Lower leg skin (tissue), 4 donors: ENCODE results near the gene HDAC4. TPM values are rescaled to one million over a fixed set of nuclear protein-coding genes. Genes with fewer than 3 reads are reported as not detected.
A peak's percentile ranks its signal among the peaks of the same experiment; 100 is the strongest.

Experiments used
- DNase-seq, 2 donors: peaks; one replicate each; pipeline ENCODE4 v3.0.0-alpha.2; 2019; ENCODE audit warnings: low spot score in 2 of 2
- H3K4me3 ChIP-seq: fragments of 200-600 bp; sonication (generic); 2 replicates; pipeline ENCODE4 v1.5.1; 2017; ENCODE audit warnings: mild to moderate bottlenecking, low read depth; ENCODE audit not compliant: poor library complexity, severe bottlenecking
- POLR2A ChIP-seq, 2 donors: fragments of 450-650 bp; IDR thresholded peaks; one replicate each; pipeline ENCODE4 v1.6.1; 2016 to 2017; ENCODE audit warnings: antibody characterized with exemption in 2 of 2, mild to moderate bottlenecking in 1 of 2, moderate library complexity in 1 of 2
- WGBS, 2 donors: methylation state at CpG; one replicate each; pipeline ENCODE4 v1.1.5; 2018; 5-methylcytosine and 5-hydroxymethylcytosine counted together
- intact Hi-C: fragments of 100-400 bp; cut with DNase I; formaldehyde crosslinking; loops from one replicate; pipeline ENCODE4 v1.15.0; 2023; ENCODE audit warnings: low total_unique reads
- total RNA-seq, 4 donors: library from RNA; depleted of rRNA; stranded (reverse); fragments of >200 nt; gene quantifications; one replicate each; pipeline ENCODE4 v1.1.0, GENCODE V29; 2016
- TF ChIP-seq, protein P1 (sequence below), 3 donors: fragments of 450-650 bp; IDR thresholded peaks; one replicate each; pipeline ENCODE4 v1.5.1; 2016; ENCODE audit warnings: antibody characterized with exemption in 3 of 3, mild to moderate bottlenecking in 3 of 3, moderate library complexity in 2 of 3

The HDAC4 gene
- total RNA-seq, 4 donors from 2014 or later, result 27.4 to 85.5 (median 57.9) TPM

- peak in 1 of 2 donors; percentile 72 for DNase-seq
- intact Hi-C loops, result no loop called here
- TF ChIP-seq, protein P1, sequence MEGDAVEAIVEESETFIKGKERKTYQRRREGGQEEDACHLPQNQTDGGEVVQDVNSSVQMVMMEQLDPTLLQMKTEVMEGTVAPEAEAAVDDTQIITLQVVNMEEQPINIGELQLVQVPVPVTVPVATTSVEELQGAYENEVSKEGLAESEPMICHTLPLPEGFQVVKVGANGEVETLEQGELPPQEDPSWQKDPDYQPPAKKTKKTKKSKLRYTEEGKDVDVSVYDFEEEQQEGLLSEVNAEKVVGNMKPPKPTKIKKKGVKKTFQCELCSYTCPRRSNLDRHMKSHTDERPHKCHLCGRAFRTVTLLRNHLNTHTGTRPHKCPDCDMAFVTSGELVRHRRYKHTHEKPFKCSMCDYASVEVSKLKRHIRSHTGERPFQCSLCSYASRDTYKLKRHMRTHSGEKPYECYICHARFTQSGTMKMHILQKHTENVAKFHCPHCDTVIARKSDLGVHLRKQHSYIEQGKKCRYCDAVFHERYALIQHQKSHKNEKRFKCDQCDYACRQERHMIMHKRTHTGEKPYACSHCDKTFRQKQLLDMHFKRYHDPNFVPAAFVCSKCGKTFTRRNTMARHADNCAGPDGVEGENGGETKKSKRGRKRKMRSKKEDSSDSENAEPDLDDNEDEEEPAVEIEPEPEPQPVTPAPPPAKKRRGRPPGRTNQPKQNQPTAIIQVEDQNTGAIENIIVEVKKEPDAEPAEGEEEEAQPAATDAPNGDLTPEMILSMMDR (IDR thresholded peaks at IDR 0.05), result no peak
- no peak for TF ChIP-seq POLR2A (IDR thresholded peaks at IDR 0.05)
- WGBS, 2 donors, result 96 to 99% methylated on average over 8 of the region's 8 CpGs
- H3K4me3 ChIP-seq, result no peak overlapping the region
Measured at GRCh38 chr2:239443102-239443620, 42.3 kb upstream of the HDAC4 start.

DNA sequence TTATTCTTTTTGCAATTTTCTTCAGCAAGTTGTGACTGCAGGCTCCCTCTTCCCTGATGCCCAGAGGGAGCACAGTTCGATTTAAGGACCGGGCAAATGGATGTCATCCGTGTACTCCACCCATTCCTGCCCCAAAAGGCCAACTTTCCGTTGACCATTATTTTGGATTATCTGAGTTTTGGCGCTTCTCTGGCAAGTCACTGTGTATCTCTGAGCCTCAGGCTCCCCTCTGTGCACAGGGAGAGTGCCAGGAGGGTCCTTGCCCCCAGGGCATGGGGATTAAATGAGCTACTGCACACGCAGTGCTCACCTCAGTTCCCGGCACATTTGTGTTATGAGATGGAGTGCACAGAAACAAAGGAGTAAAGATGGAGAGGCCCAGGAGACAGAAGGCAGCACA is 41.4 kb upstream of the HDAC4 start:
- intact Hi-C loops, result no loop called here
- WGBS, 2 donors, result 92% methylated on average over 7 of the region's 7 CpGs
- DNase-seq, result peak in 1 of 2 donors; percentile 66
- H3K4me3 ChIP-seq, result no peak overlapping the region
- TF ChIP-seq, protein P1 (IDR thresholded peaks at IDR 0.05), result no peak
- TF ChIP-seq POLR2A (IDR thresholded peaks at IDR 0.05), result no peak

DNA sequence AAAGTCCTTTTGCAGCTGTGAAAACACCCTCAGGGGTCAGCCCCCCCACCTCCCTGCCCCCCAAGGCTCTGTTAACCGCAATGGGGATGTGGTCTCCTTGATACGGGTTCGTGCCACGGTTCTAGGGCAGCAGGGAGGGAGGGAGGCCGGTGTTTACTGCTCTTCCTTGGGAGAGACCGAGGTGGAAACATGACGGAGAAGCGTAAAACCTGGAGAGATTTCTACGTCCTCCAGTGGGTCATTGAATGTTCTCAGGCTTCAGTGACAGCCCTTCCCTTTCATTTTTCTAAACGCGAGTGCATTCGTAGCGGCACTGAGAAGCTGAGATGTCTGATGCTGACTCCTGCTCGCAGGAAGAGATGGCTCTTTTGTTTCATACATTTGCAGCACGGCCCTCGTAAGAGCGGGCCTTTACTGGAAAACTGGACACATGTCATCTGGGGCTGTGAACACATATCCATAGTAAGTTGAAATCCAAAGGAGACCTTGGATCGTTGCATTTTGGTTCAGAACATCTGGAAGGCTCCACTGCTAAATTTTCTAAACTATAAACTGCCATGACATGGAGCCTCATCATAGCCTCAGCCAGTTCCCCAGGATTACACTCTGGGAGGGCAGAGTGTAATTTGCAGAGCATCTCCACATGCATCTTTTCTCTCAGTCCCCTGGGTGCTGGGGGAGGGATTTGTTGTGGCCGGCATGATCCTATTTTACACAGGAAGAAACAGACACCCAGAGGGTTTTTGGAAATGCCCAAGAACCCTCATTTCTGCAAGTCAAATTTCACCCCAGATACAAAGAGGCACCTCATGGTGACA is 40.6 kb upstream of the HDAC4 start:
- WGBS, 2 donors, result 67 to 77% methylated on average over 19 of the region's 19 CpGs
- TF ChIP-seq POLR2A (IDR thresholded peaks at IDR 0.05), result no peak
- TF ChIP-seq, protein P1 (IDR thresholded peaks at IDR 0.05), result no peak
- no peak overlapping the region for H3K4me3 ChIP-seq
- peak in 1 of 2 donors; percentile 39 for DNase-seq
- intact Hi-C loops, result no loop called here

- no peak overlapping the region for H3K4me3 ChIP-seq
- DNase-seq, result peak in 1 of 2 donors; percentile 84
- intact Hi-C loops, result no loop called here
- TF ChIP-seq, protein P1 (IDR thresholded peaks at IDR 0.05), result no peak
- TF ChIP-seq POLR2A (IDR thresholded peaks at IDR 0.05), result no peak
- WGBS, 2 donors, result 27 to 39% methylated on average over 18 of the region's 18 CpGs
Measured at GRCh38 chr2:239440511-239440959, 39.7 kb upstream of the HDAC4 start.

DNA sequence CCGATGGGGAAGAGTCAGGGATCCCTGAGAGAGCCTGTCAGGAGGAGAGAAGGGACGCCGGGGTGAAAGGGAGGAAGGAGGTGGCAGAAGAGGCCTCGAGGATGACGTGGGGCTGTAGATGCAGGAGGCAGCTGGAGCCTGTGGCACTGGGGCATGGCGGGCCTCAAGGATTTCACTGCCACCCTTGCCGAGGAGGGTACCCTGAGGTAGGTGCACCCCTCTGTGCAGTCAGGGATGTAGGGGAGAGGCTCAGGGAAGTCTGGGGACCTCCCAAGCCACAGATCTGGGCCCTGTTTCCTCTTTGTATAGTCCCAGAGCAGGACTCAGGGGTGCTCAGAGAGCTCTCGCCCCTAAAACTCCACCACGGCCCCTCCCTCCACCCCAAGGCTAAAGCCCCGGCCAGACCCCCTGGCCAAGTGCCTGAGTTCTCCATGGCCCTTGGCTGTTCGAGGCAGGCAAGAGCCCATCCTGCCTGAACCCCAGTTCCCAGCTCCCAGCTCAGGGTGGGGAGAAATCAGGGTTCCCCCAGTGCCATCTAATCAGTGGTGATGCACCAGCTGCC is 39.0 kb upstream of the HDAC4 start:
- no peak for TF ChIP-seq POLR2A (IDR thresholded peaks at IDR 0.05)
- TF ChIP-seq, protein P1 (IDR thresholded peaks at IDR 0.05), result no peak
- H3K4me3 ChIP-seq, result no peak overlapping the region
- peak in 1 of 2 donors; percentile 73 for DNase-seq
- intact Hi-C loops, result no loop called here
- 76 to 82% methylated on average over 10 to 11 of the region's 11 CpGs for WGBS, 2 donors
